ENCODE results near the gene F8.

DNA sequence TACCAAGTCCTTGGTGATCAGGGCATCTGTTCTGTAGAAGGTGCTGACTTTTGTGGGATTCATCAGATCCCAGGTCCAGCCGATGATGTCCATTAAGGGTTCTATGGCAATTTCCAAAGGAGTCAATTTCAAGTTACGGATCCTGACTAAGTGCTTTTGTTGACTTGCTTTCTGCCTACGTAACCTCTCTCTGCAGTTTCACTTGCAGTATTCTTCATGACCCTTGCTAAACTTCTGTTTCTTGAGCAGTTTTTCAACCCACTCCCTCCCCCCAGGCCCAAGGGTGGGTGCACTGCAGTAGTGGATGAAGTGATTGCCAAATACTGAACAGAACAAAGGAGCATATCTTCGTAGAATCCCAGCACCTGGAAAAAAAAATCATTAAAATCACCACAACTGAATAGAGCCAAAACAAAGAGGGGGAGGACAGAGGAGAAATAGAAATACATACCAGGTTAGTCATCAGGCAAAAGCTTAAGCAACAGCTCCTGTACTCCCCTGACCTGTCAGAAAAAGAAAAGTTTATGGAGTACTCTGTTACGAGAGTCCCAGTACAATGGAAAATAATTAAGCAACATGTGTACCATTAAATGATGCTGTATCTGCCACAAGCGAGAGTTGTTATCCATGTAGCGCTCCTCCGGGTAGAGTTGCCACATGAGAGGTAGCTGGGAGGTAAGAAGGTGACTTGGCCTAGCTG lies 42.7 kb upstream of the F8 start:
- no peak for TF ChIP-seq ZNF274 (IDR thresholded peaks at IDR 0.05; ENCODE audit: low read depth, low read length)
- no peak for TF ChIP-seq SUZ12 (IDR thresholded peaks at IDR 0.05; ENCODE audit: extremely low read depth, insufficient read depth, insufficient read length)

All from NT2/D1 (cell line).